Aorta (tissue), 5 donors: ENCODE results near the gene ARID5B. TPM values are rescaled to one million over a fixed set of nuclear protein-coding genes. Genes with fewer than 3 reads are reported as not detected.
A peak's percentile ranks its signal among the peaks of the same experiment; 100 is the strongest.
"Not testable (repeated sequence)": the region's sequence is repeated elsewhere in the genome, so short reads cannot be mapped to it uniquely, and the experiment has no call there.

ENCODE experiments used
- ATAC-seq: fragments of 200-7000 bp; cut with Tn5 transposase; one replicate; pipeline ENCODE4 v1.9.1; 2022; ENCODE audit warnings: moderate library complexity; ENCODE audit not compliant: low FRiP score
- DNase-seq, 2 donors: peaks; one replicate each; pipeline ENCODE4 v3.0.0-alpha.2; 2020
- H3K27ac ChIP-seq, 2 donors: one replicate each; pipeline ENCODE4 v1.5.1; 2013; ENCODE audit warnings: low read length in 2 of 2, mild to moderate bottlenecking in 2 of 2, moderate library complexity in 2 of 2, control low read depth in 1 of 2, inconsistent platforms in 1 of 2, low read depth in 1 of 2
- H3K27me3 ChIP-seq, 2 donors: one replicate each; pipeline ENCODE4 v1.6.1; 2013; ENCODE audit warnings: control low read depth in 1 of 2, low read length in 1 of 2, mild to moderate bottlenecking in 1 of 2, moderate library complexity in 1 of 2; ENCODE audit not compliant: insufficient read depth in 2 of 2, control insufficient read depth in 1 of 2
- H3K36me3 ChIP-seq, 2 donors: one replicate each; pipeline ENCODE4 v1.6.1; 2013; ENCODE audit warnings: control low read depth in 1 of 2, low read length in 1 of 2, mild to moderate bottlenecking in 1 of 2; ENCODE audit not compliant: insufficient read depth in 2 of 2, control insufficient read depth in 1 of 2
- H3K4me1 ChIP-seq, 2 donors: one replicate each; pipeline ENCODE4 v1.6.1; 2013; ENCODE audit warnings: low read length in 2 of 2, control low read depth in 1 of 2, mild to moderate bottlenecking in 1 of 2, moderate library complexity in 1 of 2; ENCODE audit not compliant: insufficient read depth in 2 of 2, control insufficient read depth in 1 of 2
- H3K4me3 ChIP-seq, 2 donors: one replicate each; pipeline ENCODE4 v1.5.1; 2013; ENCODE audit warnings: low read length in 2 of 2, control low read depth in 1 of 2, mild to moderate bottlenecking in 1 of 2
- H3K9me3 ChIP-seq: one replicate; pipeline ENCODE4 v1.6.1; 2013; ENCODE audit warnings: mild to moderate bottlenecking, low read length; ENCODE audit not compliant: control insufficient read depth
- WGBS, 2 donors: extraction: QIAGEN DNeasy Blood & Tissue Kit; methylation state at CpG; one replicate each; pipeline ENCODE4 v1.1.7; 2013; 5-methylcytosine and 5-hydroxymethylcytosine counted together
- intact Hi-C, 2 donors: fragments of 100-400 bp; cut with DNase I; formaldehyde crosslinking; loops; one replicate each; pipeline versions ENCODE4 v1.14.2 to v1.15.0; 2022
- polyA plus RNA-seq, 2 donors: library from polyadenylated mRNA; stranded (reverse); fragments of 200-250 nt; gene quantifications; one replicate each; pipeline ENCODE4 v1.2.3, GENCODE V29; 2013
- total RNA-seq, 2 donors: library from RNA; stranded (reverse); fragmentation: NEBNext Ultra II Directional; extraction: Animal tissue kit (Norgen Biotek cat#: 25700); gene quantifications; one replicate each; pipeline ENCODE4 v1.2.1, GENCODE V29; 2021
- donor health status: healthy with polysubstance abuse.
- donor health status: Bipolar disorder and iron deficiency.
- donor health status: DM: no; HTN: no; CAD: no.
- donor health status: DM: no; HTN: no; CAD: no.
- donor health status: DM: yes; HTN: yes; CAD: no.

Gene ARID5B
- total and polyA plus RNA-seq, 4 donors: 7.8 to 143 (median 49.7) TPM

DNA sequence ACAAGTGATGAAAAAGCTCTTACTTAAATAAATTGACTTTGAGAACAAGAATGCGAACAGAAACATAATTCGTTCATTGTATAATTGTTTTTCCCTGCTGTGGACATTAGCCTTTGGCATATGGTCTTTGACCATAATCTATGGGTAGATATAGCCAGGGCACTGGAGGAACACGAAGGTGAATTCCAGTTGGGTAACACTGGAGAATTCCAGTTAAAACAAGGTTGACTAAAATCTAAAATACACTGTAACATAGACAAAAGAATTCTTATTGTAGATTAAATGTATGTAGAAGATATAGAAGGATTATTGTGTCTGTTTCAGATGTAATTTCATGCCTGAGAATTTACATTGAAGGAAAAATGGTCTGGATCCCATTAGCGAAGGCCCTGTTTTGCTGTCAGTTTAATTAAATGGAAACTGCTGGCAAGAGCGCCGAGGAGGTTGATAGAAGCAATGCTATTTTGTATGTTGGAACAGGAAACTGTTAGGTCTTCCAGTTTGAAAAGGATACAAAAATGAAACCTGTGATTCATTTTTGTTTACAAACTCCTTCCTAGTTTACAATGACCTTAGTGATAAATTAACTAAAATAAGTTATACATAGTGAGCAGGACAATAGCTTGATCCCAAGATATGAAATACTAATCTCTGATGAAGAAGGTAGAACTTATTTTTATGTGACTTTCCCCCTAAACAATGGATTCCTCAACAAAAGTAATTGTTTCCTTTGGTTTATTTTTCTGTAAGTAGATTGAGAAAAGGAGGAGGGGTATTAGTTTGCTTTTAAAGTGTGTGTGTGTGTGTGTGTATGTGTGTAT is 68.9 kb downstream of the ARID5B start:
- H3K27ac ChIP-seq: no peak overlapping the region
- ATAC-seq: no peak

GRCh38 chr10:61971003-61971325 is 69.5 kb downstream of the ARID5B start:
- Histone ChIP-seq H3K27me3 (no peaks in the 10 kb centered on the region), H3K27ac (no peak overlapping the region), H3K36me3 (no peaks in the 10 kb centered on the region), H3K9me3 (no peaks in the 10 kb centered on the region), H3K4me3 (no peak overlapping the region), H3K4me1 (peaks cover 1 to 8% of the 10 kb centered on the region in 2 donors)
- intact Hi-C loops: no loop called here
- ATAC-seq (no peak), DNase-seq (no peak)

More for the DNA sequence above, 68.9 kb downstream of the ARID5B start:
- Histone ChIP-seq H3K27me3 (no peaks in the 10 kb centered on the region), H3K4me3 (no peak overlapping the region), H3K4me1 (peaks cover 1 to 8% of the 10 kb centered on the region in 2 donors), H3K36me3 (no peaks in the 10 kb centered on the region), H3K9me3 (no peaks in the 10 kb centered on the region)
- 44 to 53% methylated on average over 6 of the region's 6 CpGs for WGBS, 2 donors
- intact Hi-C loops: no loop called here
- no peak for DNase-seq

- WGBS, 2 donors: 52 to 62% methylated on average over 2 of the region's 2 CpGs
- no peaks in the 10 kb centered on the region for H3K36me3 ChIP-seq
- H3K27ac ChIP-seq: no peak overlapping the region
- no peak overlapping the region for H3K4me3 ChIP-seq
- peaks cover 0 to 8% of the 10 kb centered on the region in 2 donors for H3K4me1 ChIP-seq
- H3K27me3 ChIP-seq: no peaks in the 10 kb centered on the region
- intact Hi-C loops: no loop called here
- no peak for DNase-seq
- H3K9me3 ChIP-seq: no peaks in the 10 kb centered on the region
- no peak for ATAC-seq
These were observed 71.7 kb downstream of the ARID5B start for GRCh38 chr10:61973169-61973568.

GRCh38 chr10:61973906-61974305 is 72.4 kb downstream of the ARID5B start:
- 49 to 51% methylated on average over 5 of the region's 5 CpGs for WGBS, 2 donors
- intact Hi-C loops: no loop called here
- no peak for DNase-seq
- Histone ChIP-seq H3K9me3 (no peaks in the 10 kb centered on the region), H3K27me3 (no peaks in the 10 kb centered on the region), H3K36me3 (no peaks in the 10 kb centered on the region), H3K27ac (no peak overlapping the region), H3K4me3 (no peak overlapping the region), H3K4me1 (peaks cover under 1 to 8% of the 10 kb centered on the region in 2 donors)
- no peak for ATAC-seq

- no peaks in the 10 kb centered on the region for H3K27me3 ChIP-seq
- WGBS, 2 donors: 12 to 14% methylated on average over 8 of the region's 8 CpGs
- DNase-seq: peak; percentile 66 to 80
- peaks cover 2 to 3% of the 10 kb centered on the region in 2 donors for H3K4me1 ChIP-seq
- no peaks in the 10 kb centered on the region for H3K36me3 ChIP-seq
- intact Hi-C loops: no loop called here
- no peaks in the 10 kb centered on the region for H3K9me3 ChIP-seq
- no peak overlapping the region for H3K4me3 ChIP-seq
- H3K27ac ChIP-seq: no peak overlapping the region
- no peak for ATAC-seq
These were observed 73.3 kb downstream of the ARID5B start for GRCh38 chr10:61974601-61975390.

- ATAC-seq (peak; percentile 50), DNase-seq (no peak)
- Histone ChIP-seq H3K36me3 (no peaks in the 10 kb centered on the region), H3K9me3 (no peaks in the 10 kb centered on the region), H3K4me3 (no peak overlapping the region), H3K27ac (no peak overlapping the region), H3K4me1 (peaks cover 2 to 3% of the 10 kb centered on the region in 2 donors), H3K27me3 (no peaks in the 10 kb centered on the region)
- 48 to 53% methylated on average over 2 of the region's 2 CpGs for WGBS, 2 donors
- intact Hi-C loops: no loop called here
These were observed 74.0 kb downstream of the ARID5B start for GRCh38 chr10:61975391-61975932.

DNA sequence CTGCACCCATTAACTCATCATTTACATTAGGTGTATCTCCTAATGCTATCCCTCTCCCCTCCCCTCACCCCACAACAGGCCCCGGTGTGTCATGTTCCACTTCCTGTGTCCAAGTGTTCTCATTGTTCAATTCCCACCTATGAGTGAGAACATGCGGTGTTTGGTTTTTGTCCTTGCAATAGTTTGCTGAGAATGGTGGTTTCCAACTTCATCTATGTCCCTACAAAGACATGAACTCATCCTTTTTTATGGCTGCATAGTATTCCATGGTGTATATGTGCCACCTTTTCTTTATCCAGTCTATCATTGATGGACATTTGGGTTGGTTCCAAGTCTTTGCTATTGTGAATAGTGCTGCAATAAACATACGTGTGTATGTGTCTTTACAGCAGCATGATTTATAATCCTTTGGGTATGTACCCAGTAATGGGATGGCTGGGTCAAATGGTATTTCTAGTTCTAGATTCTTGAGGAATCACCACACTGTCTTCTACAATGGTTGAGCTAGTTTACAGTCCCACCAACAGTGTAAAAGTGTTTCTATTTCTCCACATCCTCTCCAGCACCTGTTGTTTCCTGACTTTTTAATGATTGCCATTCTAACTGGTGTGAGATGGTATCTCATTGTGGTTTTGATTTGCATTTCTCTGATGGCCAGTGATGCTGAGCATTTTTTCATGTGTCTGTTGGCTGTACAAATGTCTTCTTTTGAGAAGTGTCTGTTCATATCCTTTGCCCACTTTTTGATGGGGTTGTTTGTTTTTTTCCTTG is 75.6 kb downstream of the ARID5B start:
- intact Hi-C loops, H3K27me3 ChIP-seq, ATAC-seq, H3K27ac ChIP-seq, H3K4me1 ChIP-seq, H3K4me3 ChIP-seq, H3K9me3 ChIP-seq, H3K36me3 ChIP-seq, DNase-seq: not testable (repeated sequence)
- WGBS, 2 donors: 95 to 100% methylated on average over 3 of the region's 3 CpGs

DNA sequence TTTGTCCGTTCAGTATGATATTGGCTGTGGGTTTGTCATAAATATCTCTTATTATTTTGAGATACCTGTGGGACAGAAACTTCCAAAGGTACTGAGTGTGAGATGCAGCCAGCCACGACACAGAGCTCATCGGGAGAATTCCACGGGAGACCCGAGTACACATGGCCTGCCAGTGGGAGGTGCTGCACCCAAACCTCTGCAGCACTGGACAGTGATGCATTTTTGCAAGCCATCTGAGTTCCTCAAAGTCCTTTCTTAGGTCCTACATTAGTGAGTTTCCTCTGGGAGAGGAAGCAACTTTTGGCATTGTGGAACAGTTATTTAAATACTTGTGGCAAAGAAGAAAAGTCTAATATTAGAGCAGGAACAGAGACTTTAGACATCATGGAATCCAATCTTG is 77.5 kb downstream of the ARID5B start:
- Histone ChIP-seq H3K4me1 (peaks cover 3 to 8% of the 10 kb centered on the region in 2 donors), H3K4me3 (no peak overlapping the region), H3K27ac (no peak overlapping the region), H3K27me3 (no peaks in the 10 kb centered on the region), H3K9me3 (no peaks in the 10 kb centered on the region), H3K36me3 (no peaks in the 10 kb centered on the region)
- WGBS, 2 donors: 63 to 65% methylated on average over 5 of the region's 5 CpGs
- intact Hi-C loops: no loop called here
- ATAC-seq (no peak), DNase-seq (peak in 1 of 2 donors; percentile 60)
